Renal pelvis (tissue), 4 donors: ENCODE results near the gene ASTN2. TPM values are rescaled to one million over a fixed set of nuclear protein-coding genes. Genes with fewer than 3 reads are reported as not detected.

Experiments
- DNase-seq: peaks from one replicate; pipeline ENCODE4 v3.0.0-alpha.2; 2013
- polyA plus RNA-seq, 3 donors: library from polyadenylated mRNA; unstranded; fragments of 120-200 nt; gene quantifications; one replicate each; pipeline ENCODE4 v1.2.1, GENCODE V29; 2013; ENCODE audit not compliant: insufficient read length in 3 of 3

ASTN2 gene
- polyA plus RNA-seq, 3 donors: 14.8 to 16.2 (median 15.9) TPM

GRCh38 chr9:116815835-116816234 lies 599.0 kb downstream of the ASTN2 start:
- no peak for DNase-seq

- DNase-seq: no peak
These were observed 601.9 kb downstream of the ASTN2 start for GRCh38 chr9:116813031-116813300.

- no peak for DNase-seq
These were observed 602.4 kb downstream of the ASTN2 start for GRCh38 chr9:116812231-116813030.

GRCh38 chr9:116809656-116810055 lies 605.2 kb downstream of the ASTN2 start:
- DNase-seq: no peak

- DNase-seq: peak; percentile 72
These were observed 608.8 kb downstream of the ASTN2 start for GRCh38 chr9:116806075-116806474.

GRCh38 chr9:116800885-116801284 lies 614.0 kb downstream of the ASTN2 start:
- no peak for DNase-seq

GRCh38 chr9:116800074-116800473 lies 614.8 kb downstream of the ASTN2 start:
- DNase-seq: no peak

GRCh38 chr9:116798521-116798920 lies 616.3 kb downstream of the ASTN2 start:
- DNase-seq: no peak

GRCh38 chr9:116797276-116797675 lies 617.6 kb downstream of the ASTN2 start:
- no peak for DNase-seq

- DNase-seq: no peak
These were observed 618.2 kb downstream of the ASTN2 start for GRCh38 chr9:116796669-116797068.

- DNase-seq: no peak
These were observed 619.0 kb downstream of the ASTN2 start for GRCh38 chr9:116795821-116796220.

- DNase-seq: no peak
These were observed 622.6 kb downstream of the ASTN2 start for GRCh38 chr9:116792271-116792670.

GRCh38 chr9:116791326-116791725 lies 623.5 kb downstream of the ASTN2 start:
- peak; percentile 3 for DNase-seq

GRCh38 chr9:116789081-116789480 lies 625.8 kb downstream of the ASTN2 start:
- DNase-seq: no peak

- no peak for DNase-seq
These were observed 628.1 kb downstream of the ASTN2 start for GRCh38 chr9:116786737-116787136.

- DNase-seq: no peak
These were observed 637.7 kb downstream of the ASTN2 start for GRCh38 chr9:116777116-116777515.

- no peak for DNase-seq
These were observed 640.3 kb downstream of the ASTN2 start for GRCh38 chr9:116774421-116775180.

- DNase-seq: no peak
These were observed 647.6 kb downstream of the ASTN2 start for GRCh38 chr9:116767219-116767618.

- DNase-seq: no peak
These were observed 649.8 kb downstream of the ASTN2 start for GRCh38 chr9:116765011-116765410.

GRCh38 chr9:116763770-116764169 lies 651.1 kb downstream of the ASTN2 start:
- DNase-seq: no peak

- no peak for DNase-seq
These were observed 654.2 kb downstream of the ASTN2 start for GRCh38 chr9:116760636-116761035.

- no peak for DNase-seq
These were observed 657.8 kb downstream of the ASTN2 start for GRCh38 chr9:116757030-116757429.

- no peak for DNase-seq
These were observed 661.5 kb downstream of the ASTN2 start for GRCh38 chr9:116753389-116753788.

- no peak for DNase-seq
These were observed 664.3 kb downstream of the ASTN2 start for GRCh38 chr9:116750510-116750909.
